T-helper 1 cell treated with Interleukin-12 subunit alpha and Interleukin-12 subunit beta and Interleukin-4 antibody, amounts not matched to agents 30 μg/mL and 1 μg/mL, for 36 hours (primary cell): ENCODE measurements around the gene GPBP1L1.
"Not testable (repeated sequence)": the region's sequence is repeated elsewhere in the genome, so short reads cannot be mapped to it uniquely, and the experiment has no call there.

Source experiments
- H3K27ac Mint-ChIP-seq: one replicate; pipeline ENCODE4 v1.8.0; 2021; ENCODE audit warnings: mild to moderate bottlenecking, mixed read lengths
- H3K27me3 Mint-ChIP-seq: one replicate; pipeline ENCODE4 v1.8.0; 2021; ENCODE audit warnings: low read depth, mixed read lengths
- H3K36me3 Mint-ChIP-seq: one replicate; pipeline ENCODE4 v1.8.0; 2021; ENCODE audit warnings: low read depth, mixed read lengths
- H3K4me1 Mint-ChIP-seq: one replicate; pipeline ENCODE4 v1.8.0; 2021; ENCODE audit warnings: low read depth, mixed read lengths
- H3K4me3 Mint-ChIP-seq: one replicate; pipeline ENCODE4 v1.8.0; 2021; ENCODE audit warnings: mild to moderate bottlenecking, moderate library complexity, mixed read lengths
- H3K9me3 Mint-ChIP-seq: one replicate; pipeline ENCODE4 v1.8.0; 2021; ENCODE audit warnings: mixed read lengths

The GPBP1L1 gene, protein sequence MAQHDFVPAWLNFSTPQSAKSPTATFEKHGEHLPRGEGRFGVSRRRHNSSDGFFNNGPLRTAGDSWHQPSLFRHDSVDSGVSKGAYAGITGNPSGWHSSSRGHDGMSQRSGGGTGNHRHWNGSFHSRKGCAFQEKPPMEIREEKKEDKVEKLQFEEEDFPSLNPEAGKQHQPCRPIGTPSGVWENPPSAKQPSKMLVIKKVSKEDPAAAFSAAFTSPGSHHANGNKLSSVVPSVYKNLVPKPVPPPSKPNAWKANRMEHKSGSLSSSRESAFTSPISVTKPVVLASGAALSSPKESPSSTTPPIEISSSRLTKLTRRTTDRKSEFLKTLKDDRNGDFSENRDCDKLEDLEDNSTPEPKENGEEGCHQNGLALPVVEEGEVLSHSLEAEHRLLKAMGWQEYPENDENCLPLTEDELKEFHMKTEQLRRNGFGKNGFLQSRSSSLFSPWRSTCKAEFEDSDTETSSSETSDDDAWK

DNA sequence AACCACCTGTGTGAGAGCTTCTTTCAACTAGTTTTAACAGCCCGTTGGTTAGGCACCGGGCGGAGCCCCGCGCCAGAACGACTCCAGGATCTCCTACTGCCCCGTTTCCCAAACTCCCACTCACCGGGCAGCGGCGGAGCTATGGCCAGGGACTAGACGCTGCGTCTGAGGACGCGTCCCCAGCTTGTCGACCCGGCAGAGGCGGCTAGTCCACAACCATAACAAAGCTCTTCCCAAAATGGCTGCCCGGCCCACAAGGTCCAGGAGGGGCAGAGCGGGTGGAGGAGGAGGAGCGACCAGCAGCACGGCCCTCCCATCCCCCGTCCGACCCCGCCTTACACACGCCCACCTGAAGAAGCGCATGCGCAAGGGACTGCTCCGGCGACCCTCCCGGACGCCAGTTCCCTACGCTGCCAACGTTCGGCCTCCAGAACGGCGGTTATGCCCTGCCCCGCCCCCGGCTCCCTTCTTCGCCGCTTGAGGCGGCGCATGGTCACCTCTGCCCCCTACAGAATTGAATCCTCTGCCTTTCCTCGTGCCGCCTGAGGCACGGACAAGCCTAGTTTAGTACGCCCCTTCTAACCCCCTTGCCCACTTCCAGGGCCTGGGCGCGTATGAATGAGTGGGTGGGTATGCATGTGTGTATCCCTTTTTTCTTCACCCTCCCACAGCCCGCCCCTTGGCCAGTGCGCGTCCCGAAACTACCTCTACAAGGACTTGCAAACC, at the start of gene GPBP1L1:
Gene GPBP1L1, minus strand, starts transcription at position 246 of the 726 bp plus-strand sequence. CDS start 27,446 bp downstream, outside the sequence.
- peaks cover 10% of the 10 kb centered on the region for H3K36me3 Mint-ChIP-seq
- peak within 1 kb of the TSS; percentile 95 for H3K4me3 Mint-ChIP-seq
- H3K27ac Mint-ChIP-seq, result peak within 1 kb of the TSS; percentile 100
- peaks cover 27% of the 10 kb centered on the region for H3K4me1 Mint-ChIP-seq
- no peaks in the 10 kb centered on the region for H3K27me3 Mint-ChIP-seq
- H3K9me3 Mint-ChIP-seq, result no peaks in the 10 kb centered on the region

DNA sequence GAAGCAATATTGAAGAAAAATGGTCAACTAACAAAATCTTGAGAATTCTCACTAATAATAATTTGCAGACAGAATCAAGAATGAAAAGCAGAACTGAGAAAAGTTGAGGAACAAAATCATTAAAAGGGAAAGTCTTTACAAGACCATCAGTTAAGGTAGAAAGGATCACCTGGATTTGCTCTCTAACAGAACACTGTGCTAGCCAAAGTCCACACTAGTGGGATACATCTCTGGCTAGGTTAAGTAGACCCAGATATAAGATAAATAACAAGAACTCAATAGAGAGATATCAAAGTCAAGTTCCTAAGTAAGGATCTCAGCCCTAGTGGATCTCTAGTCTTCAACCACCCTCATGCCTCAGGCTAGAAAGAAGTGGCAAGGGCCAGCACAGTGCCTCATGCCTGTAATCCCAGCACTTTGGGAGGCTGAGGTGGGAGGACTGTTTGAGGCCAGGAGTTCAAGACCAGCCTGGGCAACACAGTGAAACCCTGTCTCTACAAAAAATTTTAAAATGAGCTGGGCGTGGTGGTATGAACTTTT, 44.5 kb upstream of the GPBP1L1 start:
- Mint-ChIP-seq H3K4me1 (no peaks in the 10 kb centered on the region), H3K27ac (no peak overlapping the region), H3K4me3 (no peak overlapping the region), H3K9me3 (no peaks in the 10 kb centered on the region), H3K36me3 (peaks cover 2% of the 10 kb centered on the region), H3K27me3 (no peaks in the 10 kb centered on the region)

DNA sequence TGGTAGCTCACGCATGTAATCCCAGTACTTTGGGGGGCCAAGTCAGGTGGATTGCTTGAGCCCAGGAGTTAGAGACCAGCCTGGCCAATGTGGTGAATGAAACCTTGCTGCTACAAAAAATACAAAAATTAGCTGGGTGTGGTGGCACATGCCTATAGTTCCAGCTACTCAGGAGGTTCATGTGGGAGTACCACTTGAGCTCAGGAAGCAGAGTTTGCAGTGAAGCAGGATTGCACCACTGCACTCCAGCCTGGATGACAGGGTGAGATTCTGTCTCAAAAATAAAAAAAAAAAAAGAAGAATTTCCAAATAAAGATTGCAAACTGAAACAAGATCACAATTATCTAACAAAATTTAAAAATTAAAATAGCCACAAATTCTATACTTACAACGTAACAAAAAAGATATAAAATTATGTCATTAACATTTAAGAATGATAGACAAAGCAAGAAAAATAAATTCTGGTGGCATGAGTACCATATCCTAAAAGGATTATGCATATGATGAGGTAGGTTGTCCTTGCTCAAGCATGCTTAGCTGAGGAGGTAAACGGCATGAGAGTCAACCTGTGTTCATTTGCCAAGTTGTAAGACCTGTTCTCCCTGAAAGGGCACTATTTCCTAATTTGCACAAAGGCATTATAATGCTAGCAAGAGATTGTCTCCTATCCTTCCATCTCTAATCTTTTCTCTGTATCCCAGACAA, 43.9 kb upstream of the GPBP1L1 start:
- Mint-ChIP-seq H3K27me3 (no peaks in the 10 kb centered on the region), H3K9me3 (no peaks in the 10 kb centered on the region), H3K27ac (no peak overlapping the region), H3K4me3 (no peak overlapping the region), H3K36me3 (peaks cover 2% of the 10 kb centered on the region), H3K4me1 (no peaks in the 10 kb centered on the region)

DNA sequence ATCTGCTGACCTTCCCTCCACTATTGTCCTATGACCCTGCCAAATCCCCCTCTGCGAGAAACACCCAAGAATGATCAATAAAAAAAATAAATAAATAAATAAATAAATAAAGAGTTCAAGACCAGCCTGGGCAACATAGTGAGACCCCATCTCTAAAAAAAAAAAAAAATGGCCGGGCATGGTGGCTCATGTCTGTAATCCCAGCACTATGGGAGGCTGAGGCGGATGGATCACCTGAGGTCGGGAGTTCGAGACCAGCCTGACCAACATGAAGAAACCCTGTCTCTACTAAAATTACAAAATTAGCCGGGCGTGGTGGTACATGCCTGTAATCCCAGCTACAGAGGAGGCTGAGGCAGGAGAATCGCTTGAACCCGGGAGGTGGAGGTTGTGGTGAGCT, 39.7 kb upstream of the GPBP1L1 start:
- H3K27me3 Mint-ChIP-seq, H3K4me3 Mint-ChIP-seq, H3K27ac Mint-ChIP-seq, H3K36me3 Mint-ChIP-seq, H3K4me1 Mint-ChIP-seq, H3K9me3 Mint-ChIP-seq: not testable (repeated sequence)

DNA sequence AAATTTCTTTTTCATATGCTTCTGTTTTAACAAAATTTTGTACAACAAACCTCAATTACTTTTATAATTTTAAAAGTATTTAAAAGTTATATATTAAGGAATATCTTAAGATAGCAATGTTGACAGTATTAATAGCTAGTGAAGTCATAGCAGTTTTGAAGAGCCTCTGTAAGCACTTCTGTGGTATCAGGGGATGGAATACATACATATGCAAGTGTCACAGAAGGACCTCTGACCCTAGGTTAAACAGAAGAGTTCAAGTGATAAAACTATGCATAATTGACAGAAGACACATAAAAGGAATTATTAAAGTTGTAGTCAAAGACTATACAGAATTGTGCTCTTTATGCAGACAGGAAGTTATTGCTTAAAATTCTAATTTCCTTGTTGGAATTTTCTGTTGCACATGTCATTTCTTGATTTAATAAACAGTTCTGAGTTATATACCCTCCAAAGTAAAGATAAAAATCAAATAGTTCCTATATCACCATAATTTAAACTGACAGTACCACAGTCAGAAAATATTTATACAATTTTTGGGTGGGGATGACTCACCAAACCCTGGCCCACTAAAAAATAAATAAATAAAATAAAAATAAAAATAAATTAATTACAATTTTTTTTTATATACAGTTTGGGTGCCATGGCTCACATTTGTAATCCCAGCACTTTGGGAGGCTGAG, 37.1 kb upstream of the GPBP1L1 start:
- H3K4me1 Mint-ChIP-seq, result no peaks in the 10 kb centered on the region
- no peaks in the 10 kb centered on the region for H3K9me3 Mint-ChIP-seq
- H3K4me3 Mint-ChIP-seq, result no peak overlapping the region
- H3K27me3 Mint-ChIP-seq, result no peaks in the 10 kb centered on the region
- H3K27ac Mint-ChIP-seq, result no peak overlapping the region
- no peaks in the 10 kb centered on the region for H3K36me3 Mint-ChIP-seq

DNA sequence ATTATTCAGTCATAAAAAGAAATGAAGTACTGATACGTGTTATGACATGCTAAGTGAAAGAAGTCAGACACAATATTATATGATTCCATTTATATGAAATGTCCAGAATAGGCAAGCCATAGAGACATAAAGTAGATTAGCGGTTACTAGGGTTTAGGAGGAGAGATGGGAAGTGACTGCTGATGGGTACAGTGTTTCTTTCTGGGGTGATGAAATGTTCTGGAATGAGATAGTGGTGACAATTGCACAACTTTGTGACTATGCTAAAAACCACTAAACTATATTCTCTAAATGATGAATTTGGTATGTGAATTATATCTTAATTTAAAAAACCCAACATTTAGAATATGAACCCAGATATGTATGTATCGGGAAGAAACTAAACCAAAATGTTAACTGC, 36.5 kb upstream of the GPBP1L1 start:
- H3K36me3 Mint-ChIP-seq, result no peaks in the 10 kb centered on the region

DNA sequence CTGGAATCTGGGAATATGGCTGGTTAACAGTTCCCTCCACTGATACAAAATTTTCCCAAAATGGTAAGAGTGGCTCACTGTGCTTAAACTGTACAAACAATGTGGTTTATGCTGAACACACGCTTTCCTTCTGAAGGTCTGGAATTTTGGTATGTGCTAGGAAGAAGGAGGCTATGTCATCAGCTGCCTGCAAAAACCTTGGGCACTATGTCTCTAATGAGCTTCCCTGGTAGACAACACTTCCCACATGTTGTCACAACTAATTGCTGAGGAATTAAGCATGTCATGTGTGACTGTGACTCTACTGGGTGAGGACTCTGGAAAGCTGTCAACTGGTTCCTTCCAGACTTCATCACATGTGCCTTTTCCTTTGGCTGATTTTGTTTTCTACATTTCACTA, 34.9 kb upstream of the GPBP1L1 start:
- no peaks in the 10 kb centered on the region for H3K9me3 Mint-ChIP-seq

More for the DNA sequence above, 36.5 kb upstream of the GPBP1L1 start:
- Mint-ChIP-seq H3K27ac (no peak overlapping the region), H3K4me1 (no peaks in the 10 kb centered on the region), H3K4me3 (no peak overlapping the region), H3K27me3 (no peaks in the 10 kb centered on the region), H3K9me3 (no peaks in the 10 kb centered on the region)

DNA sequence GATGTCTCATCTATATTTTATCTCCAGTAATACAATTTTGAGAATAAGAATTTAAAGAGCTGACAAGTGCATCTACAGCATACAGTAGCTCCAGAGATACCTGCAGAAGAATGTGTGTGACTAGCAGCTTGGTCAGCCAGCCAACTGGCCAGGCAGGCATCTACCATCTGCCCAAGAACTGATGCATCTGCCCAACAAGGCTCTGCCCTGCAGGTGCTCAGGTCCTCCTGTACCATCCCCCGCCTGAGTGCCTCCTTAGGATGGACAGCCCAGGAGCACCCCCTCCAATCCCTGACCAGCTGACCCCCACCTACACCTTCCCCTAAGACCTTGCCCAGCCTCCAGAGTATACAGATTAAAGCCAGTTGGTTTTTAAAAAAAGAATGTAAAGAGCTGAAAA, 32.0 kb upstream of the GPBP1L1 start:
- Mint-ChIP-seq H3K27ac (no peak overlapping the region), H3K27me3 (no peaks in the 10 kb centered on the region), H3K36me3 (no peaks in the 10 kb centered on the region), H3K4me3 (no peak overlapping the region), H3K4me1 (no peaks in the 10 kb centered on the region), H3K9me3 (no peaks in the 10 kb centered on the region)

More for the DNA sequence above, 34.9 kb upstream of the GPBP1L1 start:
- H3K36me3 Mint-ChIP-seq, result no peaks in the 10 kb centered on the region
- H3K4me1 Mint-ChIP-seq, result no peaks in the 10 kb centered on the region
- H3K27ac Mint-ChIP-seq, result no peak overlapping the region
- no peaks in the 10 kb centered on the region for H3K27me3 Mint-ChIP-seq
- H3K4me3 Mint-ChIP-seq, result no peak overlapping the region

DNA sequence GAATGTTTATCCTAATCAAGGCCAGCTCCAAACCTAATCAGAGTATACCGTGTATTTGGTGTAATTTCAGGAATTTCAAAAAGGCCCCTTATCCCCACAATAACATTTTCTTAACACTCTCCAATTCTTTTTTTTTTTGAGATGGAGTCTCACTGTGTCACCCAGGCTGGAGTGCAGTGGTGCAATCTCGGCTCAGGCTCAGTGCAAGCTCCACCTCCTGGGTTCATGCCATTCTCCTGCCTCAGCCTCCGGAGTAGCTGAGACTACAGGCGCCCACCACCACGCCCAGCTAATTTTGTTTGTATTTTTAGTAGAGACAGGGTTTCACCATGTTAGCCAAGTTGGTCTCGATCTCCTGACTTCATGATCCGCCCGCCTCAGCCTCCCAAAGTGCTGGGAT, 31.1 kb upstream of the GPBP1L1 start:
- H3K27me3 Mint-ChIP-seq, H3K27ac Mint-ChIP-seq, H3K36me3 Mint-ChIP-seq, H3K9me3 Mint-ChIP-seq, H3K4me1 Mint-ChIP-seq, H3K4me3 Mint-ChIP-seq: not testable (repeated sequence)

DNA sequence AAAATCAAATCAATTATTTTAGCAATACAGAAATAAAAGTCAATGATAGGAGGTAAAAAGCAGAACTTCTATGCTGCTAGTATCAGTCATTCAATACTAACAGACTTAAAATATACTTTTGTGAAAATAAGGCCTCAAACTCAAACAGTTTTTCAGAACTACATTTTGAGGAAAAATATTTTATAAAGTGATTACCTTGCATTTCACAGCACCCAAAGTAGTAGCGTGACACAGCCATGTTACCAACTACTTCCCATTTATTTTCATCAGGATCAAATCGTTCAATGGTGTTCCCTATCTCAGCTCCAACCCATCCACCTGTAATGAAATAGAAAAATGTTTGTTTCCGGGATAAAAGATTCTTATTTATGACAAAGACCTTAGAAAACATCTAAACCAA, 30.4 kb upstream of the GPBP1L1 start:
- Mint-ChIP-seq H3K36me3 (no peaks in the 10 kb centered on the region), H3K4me3 (no peak overlapping the region), H3K27me3 (no peaks in the 10 kb centered on the region), H3K4me1 (no peaks in the 10 kb centered on the region), H3K9me3 (no peaks in the 10 kb centered on the region), H3K27ac (no peak overlapping the region)

DNA sequence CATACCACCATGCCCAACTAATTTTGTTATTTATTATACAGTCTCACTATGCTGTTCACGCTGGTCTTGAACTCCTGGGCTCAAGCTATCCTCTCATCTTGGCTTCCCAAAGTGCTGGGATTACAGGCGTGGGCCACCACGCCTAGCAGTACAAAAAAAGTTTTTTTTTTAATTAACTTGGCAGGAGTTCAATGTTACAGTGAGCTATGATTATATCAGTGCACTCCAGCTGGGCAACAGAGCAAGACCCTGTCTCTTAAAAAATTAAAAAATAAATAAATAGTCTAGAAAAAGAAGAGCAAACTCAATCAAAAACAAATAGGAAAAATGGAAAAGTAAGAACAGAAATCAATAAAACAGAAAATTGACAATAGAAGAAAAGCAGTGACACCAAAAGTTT, 27.4 kb upstream of the GPBP1L1 start:
- H3K36me3 Mint-ChIP-seq, result peaks cover 1% of the 10 kb centered on the region
- H3K27me3 Mint-ChIP-seq, result no peaks in the 10 kb centered on the region
- no peaks in the 10 kb centered on the region for H3K9me3 Mint-ChIP-seq
- H3K27ac Mint-ChIP-seq, result no peak overlapping the region
- no peaks in the 10 kb centered on the region for H3K4me1 Mint-ChIP-seq
- no peak overlapping the region for H3K4me3 Mint-ChIP-seq

DNA sequence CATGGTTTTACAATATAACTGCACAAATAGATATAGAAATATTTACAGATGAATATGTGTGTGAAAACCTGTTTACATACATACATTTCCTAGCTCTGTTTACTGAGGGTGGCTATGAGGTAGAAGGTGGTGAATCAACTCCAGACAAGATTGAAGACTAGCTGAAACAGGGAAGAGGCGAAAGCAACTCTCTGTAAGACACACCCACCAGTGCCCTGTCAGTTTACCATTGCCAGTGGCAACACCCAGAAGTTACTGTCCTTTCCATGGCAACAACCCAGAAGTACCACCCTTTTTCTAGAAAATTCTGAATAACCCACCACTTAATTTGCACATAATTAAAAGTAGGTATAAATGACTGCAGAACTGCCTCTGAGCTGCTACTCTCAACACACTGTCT, 18.3 kb upstream of the GPBP1L1 start:
- Mint-ChIP-seq H3K27me3 (no peaks in the 10 kb centered on the region), H3K27ac (no peak overlapping the region), H3K9me3 (peaks cover 10% of the 10 kb centered on the region), H3K4me1 (no peaks in the 10 kb centered on the region), H3K36me3 (peaks cover 10% of the 10 kb centered on the region), H3K4me3 (no peak overlapping the region)

DNA sequence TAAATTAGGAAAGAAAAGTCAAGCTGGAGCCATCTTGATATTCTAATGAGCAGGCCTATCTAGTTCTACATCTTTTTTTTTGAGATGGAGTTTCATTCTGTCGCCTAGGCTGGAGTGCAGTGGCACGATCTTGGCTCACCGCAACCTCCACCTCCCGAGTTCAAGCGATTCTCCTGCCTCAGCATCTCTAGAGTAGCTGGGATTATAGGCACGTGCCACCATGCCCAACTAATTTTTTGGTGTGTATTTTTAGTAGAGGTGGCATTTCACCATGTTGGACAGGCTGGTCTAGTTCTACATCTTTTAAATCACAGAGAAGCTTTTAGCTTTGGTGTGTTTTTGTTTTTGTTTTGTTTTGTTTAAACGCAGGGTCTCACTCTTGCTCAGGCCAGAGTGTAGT, 8.5 kb upstream of the GPBP1L1 start:
- Mint-ChIP-seq H3K9me3 (no peaks in the 10 kb centered on the region), H3K27me3 (no peaks in the 10 kb centered on the region), H3K27ac (no peak overlapping the region), H3K4me3 (no peak overlapping the region), H3K4me1 (peaks cover 4% of the 10 kb centered on the region), H3K36me3 (peaks cover 12% of the 10 kb centered on the region)

DNA sequence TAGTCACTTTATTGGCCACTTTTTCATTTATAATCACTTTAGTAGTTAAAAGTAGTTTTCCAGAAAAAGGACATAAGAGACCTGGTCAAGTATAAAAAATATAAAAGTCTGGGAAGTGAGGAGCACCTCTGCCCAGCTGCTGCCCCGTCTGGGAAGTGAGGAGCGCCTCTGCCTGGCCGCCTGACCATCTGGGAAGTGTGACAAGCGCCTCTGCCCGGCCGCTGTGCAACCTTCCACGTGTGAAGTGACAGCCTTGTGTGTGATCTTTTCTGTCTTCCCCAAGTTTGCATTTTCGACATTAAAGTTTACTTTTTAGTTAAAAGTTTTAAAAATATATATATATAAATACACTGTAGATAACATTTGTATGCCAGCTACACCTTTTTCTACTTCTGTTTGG, 7.5 kb upstream of the GPBP1L1 start:
- not testable (repeated sequence) for H3K27me3 Mint-ChIP-seq, H3K4me3 Mint-ChIP-seq, H3K4me1 Mint-ChIP-seq, H3K27ac Mint-ChIP-seq, H3K9me3 Mint-ChIP-seq
- peaks cover 12% of the 10 kb centered on the region for H3K36me3 Mint-ChIP-seq
